Fibroblast of lung (primary cell): ENCODE data around the gene SHISA5.

Experiments
- CTCF ChIP-seq, 2 donors: IDR thresholded peaks in 1 of 2; conservative IDR thresholded peaks in 1 of 2; 1 replicate in 1 of 2; 2 replicates in 1 of 2; pipeline ENCODE4 v1.5.1; 2011 to 2012; ENCODE audit warnings: low read length in 2 of 2, control low read depth in 1 of 2, inconsistent platforms in 1 of 2, low read depth in 1 of 2, mild to moderate bottlenecking in 1 of 2
- EZH2 ChIP-seq: IDR thresholded peaks from 2 replicates; pipeline ENCODE4 v1.5.1; 2012; ENCODE audit warnings: low read length, control low read depth, mild to moderate bottlenecking; ENCODE audit errors: missing control alignments

GRCh38 chr3:48528754-48529153, 24.8 kb upstream of the SHISA5 start:
- TF ChIP-seq CTCF (conservative IDR thresholded peaks at IDR 0.05 in 1 of 2, IDR thresholded peaks at IDR 0.05 in 1 of 2; ENCODE audit: low read depth in 1 of 2, low read length in 2 of 2) = no peak
- TF ChIP-seq EZH2 = no peak
